GM08714 (cell line): ENCODE results near the gene ZBTB46.

Experiments used
- H3K4me3 ChIP-seq: fragments of 200-500 bp; sonication (Bioruptor generic); 2 replicates; pipeline ENCODE4 v1.5.1; 2014; ENCODE audit warnings: mild to moderate bottlenecking, low read length, inconsistent platforms
- ZNF274 ChIP-seq: IDR thresholded peaks from 2 replicates; pipeline ENCODE4 v1.6.1; 2012; ENCODE audit warnings: mild to moderate bottlenecking, low read depth, low read length

The ZBTB46 gene

DNA sequence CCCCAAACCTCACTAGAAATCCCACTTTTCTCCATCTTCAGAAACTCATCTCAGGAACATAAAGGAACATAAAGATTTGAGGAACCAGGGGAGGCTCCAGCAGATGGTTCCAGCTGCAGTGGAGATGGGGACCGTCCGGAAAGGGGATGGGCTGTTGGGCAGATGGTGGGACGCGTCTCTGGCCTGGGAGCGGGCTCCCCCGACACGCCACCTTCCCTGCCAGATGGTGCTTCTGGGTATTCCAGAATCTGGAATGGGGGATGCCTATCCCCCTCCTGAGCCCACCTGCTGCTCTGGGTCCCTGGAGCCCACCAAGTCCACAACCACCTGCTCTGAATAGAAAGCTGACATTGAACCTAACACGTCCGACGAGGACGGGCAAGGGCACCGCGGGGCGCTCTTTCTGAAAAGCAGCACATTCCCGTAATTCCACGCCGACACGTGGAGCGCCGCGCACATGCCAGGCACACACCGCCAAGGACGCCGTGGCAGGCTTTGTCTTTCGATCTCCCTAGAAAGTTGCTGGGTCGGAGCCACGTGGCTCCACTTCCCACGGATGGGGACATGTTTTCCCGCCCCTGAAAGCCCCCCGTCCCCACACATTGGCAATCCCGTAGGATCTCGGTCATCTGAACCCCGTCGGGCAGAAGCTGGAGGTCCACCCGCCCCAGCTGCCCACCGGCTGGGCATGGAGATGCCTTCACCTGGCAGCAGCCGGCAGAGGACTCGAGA, 64.2 kb downstream of the ZBTB46 start:
- H3K4me3 ChIP-seq: no peak overlapping the region
- no peak for TF ChIP-seq ZNF274

DNA sequence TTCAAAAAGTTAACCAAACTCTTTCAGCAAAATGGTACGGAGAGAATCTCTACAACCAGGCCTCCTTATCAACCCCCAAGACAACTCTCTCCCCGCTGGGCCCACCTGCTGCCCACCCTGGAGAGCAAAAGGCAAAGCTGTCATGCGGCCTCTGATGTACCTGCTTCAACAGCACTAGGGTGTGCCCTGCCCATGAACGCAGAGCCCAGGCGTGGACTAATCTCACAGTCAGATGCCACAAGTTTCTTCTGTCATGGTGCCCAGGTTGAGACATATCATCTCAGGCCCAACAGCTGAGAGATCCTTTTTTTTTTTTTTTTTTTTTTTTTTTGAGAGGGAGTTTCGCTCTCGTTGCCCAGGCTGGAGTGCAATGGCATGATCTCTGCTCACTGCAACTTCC, 65.2 kb downstream of the ZBTB46 start:
- no peak for TF ChIP-seq ZNF274
- H3K4me3 ChIP-seq: no peak overlapping the region

DNA sequence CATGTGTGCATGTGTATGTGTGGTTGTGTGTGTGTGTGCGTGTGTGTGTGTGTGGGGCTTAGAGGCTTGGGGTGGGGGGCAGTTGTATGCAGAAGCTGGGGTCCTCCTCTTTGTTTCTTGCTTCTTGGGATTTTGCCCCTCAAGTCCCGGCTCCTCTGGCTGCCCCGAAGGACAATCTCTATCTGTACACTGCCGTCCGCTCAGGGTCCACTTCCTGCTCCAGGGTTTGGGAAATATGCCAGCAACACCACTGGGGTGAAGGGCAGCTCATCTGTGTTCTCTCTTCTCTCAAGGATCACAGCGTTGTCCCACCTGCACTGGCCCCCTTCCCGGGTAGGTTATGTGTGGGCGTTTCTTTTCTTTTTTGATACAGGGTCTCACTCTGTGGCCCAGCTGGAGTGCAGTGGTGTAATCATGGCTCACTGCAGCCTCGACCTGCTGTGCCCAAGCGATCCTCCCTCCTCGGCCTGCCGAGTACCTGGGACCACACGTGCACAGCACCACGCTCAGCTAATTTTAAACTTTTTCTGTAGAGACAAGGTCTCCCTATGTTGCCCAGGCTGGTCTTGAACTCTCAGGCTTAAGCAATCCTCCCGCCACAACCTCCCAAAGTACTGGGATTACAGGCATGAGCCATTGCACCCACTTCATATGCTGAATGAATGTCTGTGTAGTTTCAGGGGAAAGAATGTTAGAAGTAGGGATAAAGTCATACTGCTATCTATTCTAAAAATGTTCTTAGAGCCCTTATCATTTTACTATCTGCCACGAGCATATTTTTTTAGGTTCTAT, 65.8 kb downstream of the ZBTB46 start:
- H3K4me3 ChIP-seq: no peak overlapping the region
- TF ChIP-seq ZNF274: no peak

DNA sequence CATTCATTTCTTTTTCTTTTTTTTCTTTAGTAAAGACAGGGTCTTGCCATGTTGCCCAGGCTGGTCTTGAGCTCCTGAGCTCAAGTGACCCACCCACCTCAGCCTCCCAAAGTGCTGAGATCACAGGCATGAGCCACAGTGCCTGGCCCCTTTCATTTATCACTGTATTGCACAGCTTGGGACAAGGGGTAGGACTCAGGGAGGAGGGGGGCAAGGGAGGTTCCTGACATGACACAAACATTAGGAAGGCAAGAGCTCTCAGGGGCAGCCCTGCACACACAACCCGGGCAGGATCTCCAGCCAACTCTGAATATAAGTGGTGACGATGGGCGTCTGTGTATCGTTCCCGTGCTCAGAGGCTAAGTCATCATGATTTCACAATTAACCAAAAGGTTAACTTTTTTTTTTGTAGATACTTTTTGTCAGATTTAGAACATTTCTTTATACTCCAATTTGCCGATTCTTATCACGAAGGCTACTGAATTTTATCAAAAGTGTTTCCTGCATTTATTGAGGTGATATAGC, 71.6 kb downstream of the ZBTB46 start:
- H3K4me3 ChIP-seq: no peak overlapping the region
- no peak for TF ChIP-seq ZNF274

DNA sequence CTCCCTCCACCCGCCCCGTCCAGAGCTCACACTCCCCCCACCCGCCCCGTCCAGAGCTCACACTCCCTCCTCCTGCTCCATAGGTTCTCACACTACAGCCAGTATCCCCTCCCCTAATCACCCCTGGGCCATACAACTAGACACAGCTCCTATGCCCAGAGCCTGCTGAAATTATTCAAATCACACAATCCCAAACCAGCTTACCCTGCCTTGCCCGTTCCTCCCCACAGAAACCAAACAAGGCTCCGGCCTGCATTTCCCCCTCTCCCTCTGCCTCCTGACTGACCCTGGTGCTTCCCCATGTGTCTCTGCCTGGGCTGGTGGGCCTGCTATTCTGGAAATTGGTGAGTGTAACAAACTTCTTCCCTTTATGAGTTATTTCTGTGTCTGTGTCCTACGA, 72.9 kb downstream of the ZBTB46 start:
- H3K4me3 ChIP-seq: no peak overlapping the region
- TF ChIP-seq ZNF274: no peak

DNA sequence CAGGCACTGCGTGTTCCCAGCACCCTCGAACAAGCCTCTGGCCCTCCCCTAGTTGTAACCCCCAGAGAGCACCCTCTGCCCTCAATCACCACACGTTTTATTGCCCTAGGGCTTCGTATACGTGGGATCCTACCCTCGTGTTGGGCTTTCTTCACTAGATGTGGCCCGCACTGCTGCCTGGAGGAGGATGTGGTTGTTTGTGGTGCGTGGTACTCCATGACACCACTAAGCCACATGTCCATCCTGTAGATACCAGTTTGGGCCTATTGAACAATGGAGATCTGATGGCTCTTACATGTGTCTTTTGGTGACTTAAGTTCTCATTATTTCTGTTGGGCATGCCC, 74.4 kb downstream of the ZBTB46 start:
- no peak overlapping the region for H3K4me3 ChIP-seq
- TF ChIP-seq ZNF274: no peak

DNA sequence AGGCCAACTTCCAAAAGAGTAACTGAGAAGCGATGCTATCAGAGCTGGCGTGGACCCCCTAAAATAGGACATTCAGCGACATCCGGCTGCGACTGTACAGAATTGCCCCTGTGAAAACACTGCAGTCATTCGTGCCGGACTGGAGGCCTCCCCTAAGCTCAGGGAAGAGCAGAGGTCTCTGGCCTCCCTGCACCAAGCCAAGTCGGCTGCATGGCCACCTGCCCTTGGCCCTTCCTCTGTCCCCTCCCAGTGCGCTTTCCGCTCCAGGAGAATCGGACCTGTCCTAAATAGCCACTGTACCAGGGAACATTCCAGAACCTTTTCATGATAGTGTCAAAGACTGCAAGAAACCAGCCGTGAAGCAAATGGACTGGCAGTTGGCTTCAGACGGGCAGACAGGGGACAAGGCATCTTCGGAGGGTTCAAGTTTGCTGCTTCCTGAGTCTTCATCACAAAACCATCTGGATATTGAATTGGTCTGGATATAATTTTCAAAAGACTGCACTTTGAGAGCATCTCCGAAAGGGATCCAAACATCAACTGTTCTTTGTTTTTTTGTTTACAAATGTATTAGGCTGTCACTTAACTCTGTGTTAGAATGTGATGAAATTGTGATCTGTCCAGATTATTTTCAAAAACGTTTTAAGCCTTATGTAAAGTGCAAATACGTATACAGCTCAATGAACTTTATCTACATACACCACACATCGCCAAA, 75.0 kb downstream of the ZBTB46 start:
- no peak for TF ChIP-seq ZNF274
- no peak overlapping the region for H3K4me3 ChIP-seq

DNA sequence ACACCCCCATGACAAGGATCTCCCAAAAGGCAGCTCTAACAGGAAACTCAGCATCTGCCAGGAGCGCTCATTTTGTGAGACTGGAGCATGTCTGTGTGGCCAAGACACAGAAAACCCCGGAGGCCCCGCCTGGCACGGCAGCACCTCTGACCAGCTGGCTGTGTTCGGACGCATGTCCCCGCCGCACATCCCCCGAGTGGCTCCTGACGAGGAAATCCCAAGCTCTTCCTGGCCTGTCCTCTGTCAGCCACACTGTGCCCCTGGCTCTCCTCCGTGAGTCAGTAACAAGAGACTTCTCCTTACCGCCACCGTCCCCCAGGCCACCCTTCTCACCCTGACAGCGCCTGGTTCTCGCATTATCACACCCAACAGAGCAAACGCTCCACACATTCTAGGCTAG, 77.1 kb downstream of the ZBTB46 start:
- no peak for TF ChIP-seq ZNF274
- H3K4me3 ChIP-seq: no peak overlapping the region

DNA sequence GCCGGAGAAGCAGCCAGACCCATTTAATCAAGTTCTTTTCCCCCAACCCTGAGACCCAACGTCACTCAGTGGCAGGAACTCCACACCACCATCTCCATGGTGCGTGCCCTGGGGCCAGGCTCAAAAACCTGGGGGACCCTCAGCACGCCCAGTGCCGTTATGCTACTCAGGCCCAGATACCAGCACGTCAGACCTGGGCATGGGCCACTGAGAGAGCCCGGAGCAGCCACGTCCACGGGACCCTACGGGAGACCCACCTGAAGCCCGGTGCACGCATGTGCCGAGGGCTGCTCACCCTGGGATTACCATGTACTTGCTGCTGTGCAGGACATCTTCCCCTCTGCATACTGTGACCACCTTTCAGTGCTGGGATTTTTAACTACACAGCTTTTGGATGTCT, 77.7 kb downstream of the ZBTB46 start:
- TF ChIP-seq ZNF274: no peak
- H3K4me3 ChIP-seq: no peak overlapping the region

DNA sequence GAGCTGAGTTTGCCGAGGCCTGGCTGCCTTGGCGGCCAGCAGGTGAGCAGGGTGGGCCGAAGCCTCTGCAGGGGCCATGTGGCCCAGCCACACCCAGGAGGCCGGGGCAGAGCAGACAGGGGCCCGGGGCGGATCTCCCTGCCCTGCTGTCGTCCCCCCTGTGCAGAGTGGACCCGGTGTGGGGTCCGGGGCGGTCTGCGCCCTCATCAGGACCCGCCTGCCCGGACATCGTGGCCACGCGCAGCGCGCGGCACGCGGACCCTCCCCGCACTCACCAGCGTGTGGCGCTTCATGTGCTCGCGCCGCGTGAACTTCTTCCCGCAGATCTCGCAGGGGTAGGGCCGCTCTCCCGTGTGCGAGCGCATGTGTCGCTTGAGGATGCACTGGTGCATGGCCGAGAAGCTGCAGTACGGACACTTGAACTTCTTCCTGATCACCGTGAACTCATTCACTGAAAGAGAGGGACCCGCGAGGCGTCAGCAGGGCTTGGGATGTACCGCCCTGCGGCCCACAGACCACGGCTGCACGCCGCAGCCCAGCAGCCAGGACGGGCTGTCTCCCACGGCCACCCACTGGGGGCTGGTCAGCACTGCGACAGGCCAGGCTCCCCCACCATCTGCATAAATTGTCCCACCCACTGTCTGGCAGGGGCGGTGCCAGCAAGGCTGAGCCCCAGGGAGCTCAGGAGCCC, 78.5 kb downstream of the ZBTB46 start:
- no peak for TF ChIP-seq ZNF274
- H3K4me3 ChIP-seq: no peak overlapping the region

DNA sequence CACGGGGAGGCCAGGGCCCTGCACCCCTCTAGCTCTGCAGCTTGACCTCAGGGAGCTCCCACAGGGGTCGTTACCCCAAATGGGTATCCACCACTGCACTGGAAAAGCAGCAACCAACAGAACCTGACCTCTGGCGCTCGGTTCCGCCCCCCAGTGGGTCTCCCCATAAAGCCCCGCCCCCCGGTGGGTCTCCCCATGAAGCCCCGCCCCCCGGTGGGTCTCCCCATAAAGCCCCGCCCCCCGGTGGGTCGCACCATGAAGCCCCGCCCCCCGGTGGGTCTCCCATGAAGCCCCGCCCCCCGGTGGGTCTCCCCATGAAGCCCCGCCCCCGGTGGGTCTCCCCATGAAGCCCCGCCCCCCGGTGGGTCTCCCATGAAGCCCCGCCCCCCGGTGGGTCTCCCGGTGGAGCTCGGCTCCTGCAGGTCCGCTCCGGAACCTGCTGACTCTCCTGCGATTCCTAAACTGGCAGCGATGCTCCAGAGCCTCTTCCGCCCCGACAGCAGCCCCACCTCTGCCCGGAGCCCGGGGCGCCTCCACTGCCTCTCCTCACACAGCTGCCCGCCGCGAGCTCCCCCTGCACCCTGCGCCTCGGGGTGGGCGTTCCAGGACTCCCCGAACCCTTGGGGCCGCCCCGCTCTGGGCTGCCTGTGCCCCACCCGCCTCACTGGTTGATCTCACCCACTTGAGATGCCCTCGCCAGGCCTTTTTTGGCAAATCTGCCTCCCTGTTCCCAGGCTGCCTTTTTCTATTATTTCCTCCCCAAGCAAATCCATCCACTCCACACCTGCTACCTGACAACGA, 79.4 kb downstream of the ZBTB46 start:
- no peak for TF ChIP-seq ZNF274
- H3K4me3 ChIP-seq: no peak overlapping the region

DNA sequence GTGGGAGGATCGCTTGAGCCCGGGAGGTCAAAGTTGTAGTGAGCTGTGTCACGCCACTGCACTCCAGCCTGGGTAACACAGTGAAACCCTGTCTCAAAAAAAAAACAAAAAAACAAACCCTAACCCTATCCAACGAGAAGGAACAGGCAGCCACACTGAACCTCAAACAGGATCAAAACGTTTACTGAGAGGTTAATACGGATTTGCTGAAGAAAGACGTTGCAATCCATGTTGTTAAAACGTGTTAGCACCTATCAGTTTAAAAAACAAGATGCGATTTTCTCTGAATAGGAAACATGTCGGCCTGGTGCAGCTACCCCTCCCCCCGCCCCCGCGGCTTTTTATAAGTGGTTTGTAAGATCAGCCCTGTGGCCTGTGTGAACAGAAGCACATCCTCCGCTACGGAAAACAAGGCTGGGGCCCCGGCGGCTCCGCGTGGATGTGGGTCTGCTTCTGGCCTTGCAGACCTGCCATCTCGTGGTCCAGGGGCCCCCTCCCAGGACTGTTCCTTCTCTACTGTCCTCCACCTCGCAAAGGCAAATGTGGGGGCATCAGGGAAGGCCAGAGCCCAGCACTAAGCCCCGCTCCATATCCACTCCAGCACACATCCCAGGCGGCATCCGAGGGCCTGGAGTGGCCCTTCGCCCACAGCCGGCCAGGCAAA, 80.1 kb downstream of the ZBTB46 start:
- H3K4me3 ChIP-seq: no peak overlapping the region
- no peak for TF ChIP-seq ZNF274
